GM12878 (cell line): ENCODE results near the gene MIEF1. TPM values are rescaled to one million over a fixed set of nuclear protein-coding genes. Genes with fewer than 3 reads are reported as not detected.

ENCODE experiments used
- ATAC-seq: fragments of 200-7000 bp; cut with Tn5 transposase; 3 replicates; pipeline ENCODE4 v1.9.1; 2020; ENCODE audit warnings: mild to moderate bottlenecking, moderate library complexity
- BruUV-seq: library from RNA; stranded (reverse); fragments of 400-500 nt; replicated peaks from 2 replicates; lab custom pipeline; 2021; lab: Mats Ljungman, UMichigan
- CTCF ChIA-PET: fragments of 300-600 bp; sonication (Branson Sonifier 250); formaldehyde crosslinking; extraction: SDS; loops from one replicate; lab custom pipeline; 2021; ENCODE audit warnings: inconsistent platforms; lab: Yijun Ruan, JAX
- POLR2A ChIA-PET: fragments of 350-600 bp; formaldehyde crosslinking; extraction: SDS; loops from one replicate; lab custom pipeline; 2021; ENCODE audit warnings: inconsistent platforms; lab: Charles Lee
- RAD21 ChIA-PET: fragments of 300-600 bp; sonication (Branson Sonifier 250); formaldehyde crosslinking; loops from one replicate; lab custom pipeline; 2023; ENCODE audit warnings: antibody characterized with exemption; ENCODE audit not compliant: unreplicated experiment; lab: Charles Lee
- SMC1A ChIA-PET: fragments of 300-600 bp; sonication (Branson Sonifier 250); formaldehyde crosslinking; loops from one replicate; lab custom pipeline; 2023; ENCODE audit not compliant: unreplicated experiment, uncharacterized antibody; lab: Charles Lee
- DNase-seq: peaks from one replicate; pipeline ENCODE4 v3.0.0-alpha.2; 2011; ENCODE audit warnings: low read depth, low spot score
- FAIRE-seq: peaks from 3 replicates; lab custom pipeline; 2011; peaks lifted over from hg19 to GRCh38; lab: Jason Lieb, UNC
- H2AFZ ChIP-seq: 2 replicates; pipeline ENCODE4 v1.6.0; 2011; ENCODE audit warnings: low read depth, low read length, control low read depth; ENCODE audit not compliant: control insufficient read depth
- H3K27ac ChIP-seq: 2 replicates; pipeline ENCODE4 v1.5.1; 2011; ENCODE audit warnings: control low read depth; ENCODE audit not compliant: control insufficient read depth, insufficient read depth
- H3K27me3 ChIP-seq, 2 experiments: replicated peaks in 1 of 2; 2 replicates each; pipeline versions ENCODE4 v1.6.0 to v1.6.1; 2011; ENCODE audit warnings: low read length in 1 of 2; ENCODE audit not compliant: control insufficient read depth in 2 of 2, insufficient read depth in 2 of 2
- H3K36me3 ChIP-seq, 2 experiments: 2 replicates each; pipeline ENCODE4 v1.5.1; 2011; ENCODE audit warnings: low read length in 1 of 2; ENCODE audit not compliant: control insufficient read depth in 2 of 2, insufficient read depth in 2 of 2
- H3K4me1 ChIP-seq: 2 replicates; pipeline ENCODE4 v1.6.1; 2011; ENCODE audit warnings: mild to moderate bottlenecking, low read length, moderate library complexity, mixed read lengths; ENCODE audit not compliant: control insufficient read depth, insufficient read depth
- H3K4me2 ChIP-seq: 2 replicates; pipeline ENCODE4 v1.6.0; 2011; ENCODE audit warnings: control low read depth; ENCODE audit not compliant: control insufficient read depth, insufficient read depth
- H3K4me3 ChIP-seq: fragments of 200-600 bp; sonication (generic); 2 replicates; pipeline ENCODE4 v1.5.1; 2016
- H3K79me2 ChIP-seq: 2 replicates; pipeline ENCODE4 v1.6.0; 2011; ENCODE audit warnings: low read length; ENCODE audit not compliant: control insufficient read depth, insufficient read depth
- H3K9ac ChIP-seq: 2 replicates; pipeline ENCODE4 v1.8.0; 2011; ENCODE audit warnings: low read length, control low read depth, mixed read lengths; ENCODE audit not compliant: control insufficient read depth, insufficient read depth
- H3K9me3 ChIP-seq: replicated peaks from 3 replicates; pipeline ENCODE4 v1.5.1; 2011; ENCODE audit warnings: mild to moderate bottlenecking, low read length; ENCODE audit not compliant: control insufficient read depth, insufficient read depth
- H4K20me1 ChIP-seq: 2 replicates; pipeline ENCODE4 v1.6.0; 2011; ENCODE audit not compliant: control insufficient read depth, insufficient read depth
- RAD21 ChIP-seq: IDR thresholded peaks from 2 replicates; pipeline ENCODE4 v1.6.1; 2011; ENCODE audit warnings: mild to moderate bottlenecking, low read depth, low read length, moderate library complexity; ENCODE audit not compliant: insufficient read depth
- SPI1 ChIP-seq: IDR thresholded peaks from 2 replicates; pipeline ENCODE4 v1.6.1; 2011; ENCODE audit warnings: low read depth, mild to moderate bottlenecking, low read length, moderate library complexity, borderline replicate concordance; ENCODE audit not compliant: insufficient read depth
- WGBS: methylation state at CpG from one replicate; pipeline ENCODE4 v1.1.6; 2016; ENCODE audit warnings: low lambda C conversion rate; ENCODE audit not compliant: insufficient replicate concordance, insufficient coverage; ENCODE audit errors: missing lambda C conversion rate; 5-methylcytosine and 5-hydroxymethylcytosine counted together
- in situ Hi-C: fragments of 300-500 bp; cut with MboI; formaldehyde crosslinking; loops from 9 replicates; pipeline ENCODE4 v1.14.3; 2018; ENCODE audit warnings: mixed read lengths
- intact Hi-C: fragments of 100-400 bp; cut with micrococcal nuclease; formaldehyde crosslinking; loops from one replicate; pipeline ENCODE4 v1.14.2; 2022; ENCODE audit not compliant: unreplicated experiment
- polyA plus RNA-seq, 11 experiments: library from polyadenylated mRNA; depleted of rRNA in 4 of 11; unstranded in 6 of 11; stranded (reverse) in 5 of 11; fragments of >200 nt; fragmentation: Nextera tagmentation in 4 of 11; fragmentation: Illumina TruSeq in 1 of 11; extraction: Ambion mirVana in 4 of 11; extraction: Trizol in 1 of 11; gene quantifications; 1 replicate in 1 of 11; 2 replicates in 10 of 11; pipeline versions ENCODE4 v1.2.1 to v1.2.3, GENCODE V29; 2011 to 2016; ENCODE audit warnings: inconsistent platforms in 2 of 11, missing spikeins in 2 of 11, low read depth in 1 of 11
- total RNA-seq, 4 experiments: library from RNA; depleted of rRNA in 3 of 4; stranded (reverse); fragments of >200 nt in 3 of 4; fragmentation: Illumina TruSeq in 1 of 4; extraction: Trizol in 1 of 4; gene quantifications; 2 replicates each; pipeline versions ENCODE4 v1.2.1 to v1.2.3, GENCODE V29; 2013 to 2021
- TF ChIP-seq, protein P1 (sequence below), 3 experiments: IDR thresholded peaks in 2 of 3; conservative IDR thresholded peaks in 1 of 3; 2 replicates each; pipeline ENCODE4 v1.5.1; 2011; ENCODE audit warnings: low read depth in 3 of 3, low read length in 3 of 3, mild to moderate bottlenecking in 3 of 3, control low read depth in 2 of 3, moderate library complexity in 2 of 3, inconsistent platforms in 1 of 3, mixed read lengths in 1 of 3; ENCODE audit not compliant: control insufficient read depth in 2 of 3, insufficient read depth in 1 of 3; ENCODE audit errors: extremely low read depth in 1 of 3
- TF ChIP-seq, protein P2 (sequence below): fragments of 450-650 bp; formaldehyde crosslinking; IDR thresholded peaks from 2 replicates; pipeline ENCODE4 v1.5.0; 2022; ENCODE audit warnings: mild to moderate bottlenecking, missing genetic modification characterization

The MIEF1 gene
- total and polyA plus RNA-seq, 10 of the 15 experiments (the other 5 are each of a cell fraction or from before 2014, with no cell fraction given) = 12.4 to 52.3 (median 29.3) TPM

DNA sequence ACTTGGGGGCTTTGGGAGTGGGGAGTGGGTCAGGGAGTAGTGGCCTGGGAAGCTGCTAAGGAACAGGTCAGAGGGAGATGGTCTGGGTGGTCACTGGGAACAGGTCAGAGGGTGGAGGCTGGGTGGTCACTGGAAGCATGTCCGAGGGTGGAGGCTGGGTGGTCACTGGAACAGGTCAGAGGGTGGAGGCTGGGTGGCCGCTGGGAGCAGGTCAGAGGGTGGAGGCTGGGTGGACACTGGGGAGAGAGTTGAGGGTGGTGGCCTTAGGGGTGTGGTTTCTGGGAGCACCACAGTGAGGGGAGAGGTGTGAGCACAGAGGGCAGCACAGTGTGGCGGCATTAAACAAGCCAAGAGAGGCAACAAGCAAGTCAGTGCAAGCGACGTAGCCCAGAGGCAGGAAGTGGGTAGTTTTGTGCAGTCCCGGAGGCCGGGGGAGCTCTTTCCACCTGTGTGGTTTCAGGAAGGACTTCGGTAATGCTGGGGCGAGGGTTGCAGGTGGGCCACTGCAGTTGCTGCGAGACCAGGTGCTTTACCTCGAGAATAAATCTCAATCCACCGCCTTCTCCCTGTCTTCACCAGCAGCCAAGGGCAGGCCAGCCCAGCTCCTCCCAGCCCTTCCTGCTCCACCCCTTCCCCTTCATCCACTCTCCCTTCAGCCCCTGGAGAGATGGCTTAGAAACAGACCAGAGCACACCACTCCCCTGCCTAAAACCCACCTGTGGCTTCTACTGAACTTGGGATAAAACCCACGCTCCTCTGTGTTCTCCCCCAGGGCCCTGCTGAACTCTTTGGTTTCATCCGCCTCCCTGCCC is 65.3 kb downstream of the MIEF1 start:
- H4K20me1 ChIP-seq = no peaks in the 10 kb centered on the region
- H3K4me1 ChIP-seq = no peaks in the 10 kb centered on the region
- no peaks in the 10 kb centered on the region for H3K9me3 ChIP-seq
- no peak for FAIRE-seq
- no peaks in the 10 kb centered on the region for H3K79me2 ChIP-seq
- TF ChIP-seq RAD21 = peak; percentile 21; the same call in 1 of the 2 replicates
- TF ChIP-seq, protein P1, sequence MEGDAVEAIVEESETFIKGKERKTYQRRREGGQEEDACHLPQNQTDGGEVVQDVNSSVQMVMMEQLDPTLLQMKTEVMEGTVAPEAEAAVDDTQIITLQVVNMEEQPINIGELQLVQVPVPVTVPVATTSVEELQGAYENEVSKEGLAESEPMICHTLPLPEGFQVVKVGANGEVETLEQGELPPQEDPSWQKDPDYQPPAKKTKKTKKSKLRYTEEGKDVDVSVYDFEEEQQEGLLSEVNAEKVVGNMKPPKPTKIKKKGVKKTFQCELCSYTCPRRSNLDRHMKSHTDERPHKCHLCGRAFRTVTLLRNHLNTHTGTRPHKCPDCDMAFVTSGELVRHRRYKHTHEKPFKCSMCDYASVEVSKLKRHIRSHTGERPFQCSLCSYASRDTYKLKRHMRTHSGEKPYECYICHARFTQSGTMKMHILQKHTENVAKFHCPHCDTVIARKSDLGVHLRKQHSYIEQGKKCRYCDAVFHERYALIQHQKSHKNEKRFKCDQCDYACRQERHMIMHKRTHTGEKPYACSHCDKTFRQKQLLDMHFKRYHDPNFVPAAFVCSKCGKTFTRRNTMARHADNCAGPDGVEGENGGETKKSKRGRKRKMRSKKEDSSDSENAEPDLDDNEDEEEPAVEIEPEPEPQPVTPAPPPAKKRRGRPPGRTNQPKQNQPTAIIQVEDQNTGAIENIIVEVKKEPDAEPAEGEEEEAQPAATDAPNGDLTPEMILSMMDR (IDR thresholded peaks at IDR 0.05 in 2 of 3, conservative IDR thresholded peaks at IDR 0.05 in 1 of 3; ENCODE audit: control insufficient read depth in 2 of 3, extremely low read depth in 1 of 3, insufficient read depth in 1 of 3, low read depth in 3 of 3, low read length in 3 of 3) = 0 out of 6 replicates have a peak, but pooled peaks of 1 of the 3 experiments have one; percentile 12
- TF ChIP-seq, protein P2, sequence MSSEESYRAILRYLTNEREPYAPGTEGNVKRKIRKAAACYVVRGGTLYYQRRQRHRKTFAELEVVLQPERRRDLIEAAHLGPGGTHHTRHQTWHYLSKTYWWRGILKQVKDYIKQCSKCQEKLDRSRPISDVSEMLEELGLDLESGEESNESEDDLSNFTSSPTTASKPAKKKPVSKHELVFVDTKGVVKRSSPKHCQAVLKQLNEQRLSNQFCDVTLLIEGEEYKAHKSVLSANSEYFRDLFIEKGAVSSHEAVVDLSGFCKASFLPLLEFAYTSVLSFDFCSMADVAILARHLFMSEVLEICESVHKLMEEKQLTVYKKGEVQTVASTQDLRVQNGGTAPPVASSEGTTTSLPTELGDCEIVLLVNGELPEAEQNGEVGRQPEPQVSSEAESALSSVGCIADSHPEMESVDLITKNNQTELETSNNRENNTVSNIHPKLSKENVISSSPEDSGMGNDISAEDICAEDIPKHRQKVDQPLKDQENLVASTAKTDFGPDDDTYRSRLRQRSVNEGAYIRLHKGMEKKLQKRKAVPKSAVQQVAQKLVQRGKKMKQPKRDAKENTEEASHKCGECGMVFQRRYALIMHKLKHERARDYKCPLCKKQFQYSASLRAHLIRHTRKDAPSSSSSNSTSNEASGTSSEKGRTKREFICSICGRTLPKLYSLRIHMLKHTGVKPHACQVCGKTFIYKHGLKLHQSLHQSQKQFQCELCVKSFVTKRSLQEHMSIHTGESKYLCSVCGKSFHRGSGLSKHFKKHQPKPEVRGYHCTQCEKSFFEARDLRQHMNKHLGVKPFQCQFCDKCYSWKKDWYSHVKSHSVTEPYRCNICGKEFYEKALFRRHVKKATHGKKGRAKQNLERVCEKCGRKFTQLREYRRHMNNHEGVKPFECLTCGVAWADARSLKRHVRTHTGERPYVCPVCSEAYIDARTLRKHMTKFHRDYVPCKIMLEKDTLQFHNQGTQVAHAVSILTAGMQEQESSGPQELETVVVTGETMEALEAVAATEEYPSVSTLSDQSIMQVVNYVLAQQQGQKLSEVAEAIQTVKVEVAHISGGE (CRISPR knock-in tag) = no peak
- peak; percentile 39 for TF ChIP-seq SPI1
- WGBS = 28% methylated on average over 14 of the region's 14 CpGs
- H3K4me3 ChIP-seq = no peak overlapping the region
- DNase-seq = no peak
- ChIA-PET POLR2A (no interaction called here), SMC1A (no interaction called here), CTCF (no interaction called here), RAD21 (no interaction called here)
- intact Hi-C loops (no loop called here), in situ Hi-C loops (no loop called here)
- no peak overlapping the region for H3K27ac ChIP-seq
- H2AFZ ChIP-seq = no peak overlapping the region; the same call in 1 of the 2 replicates
- H3K4me2 ChIP-seq = no peak overlapping the region
- H3K9ac ChIP-seq = no peak overlapping the region
- no TSS peak for BruUV-seq
- no peaks in the 10 kb centered on the region for H3K36me3 ChIP-seq
- H3K27me3 ChIP-seq = no peaks in the 10 kb centered on the region
- ATAC-seq = peak; percentile 70

Other genes with a start within 250 kb of the MIEF1 start
- gene RPL3, start 182.7 kb upstream of the MIEF1 start, total RNA-seq (2014; rRNA removed) = 3,609 and 4,063 TPM in 2 replicates
- gene RPL3, start 182.7 kb upstream of the MIEF1 start, total RNA-seq (2014; rRNA removed; fragmentation: Illumina TruSeq; extraction: Trizol) = 4,008 and 4,055 TPM in 2 replicates
- gene RPL3, start 182.7 kb upstream of the MIEF1 start, total RNA-seq (2021) = 3,311 and 3,339 TPM in 2 replicates
- gene RPL3, start 182.7 kb upstream of the MIEF1 start, polyA plus RNA-seq (2011; rRNA removed) = 2,932 and 3,630 TPM in 2 replicates
- 2,337 and 3,976 TPM in 2 replicates for gene RPL3, start 182.7 kb upstream of the MIEF1 start, polyA plus RNA-seq (2014; fragmentation: Illumina TruSeq; extraction: Trizol)
- 1,000 to 10,000 TPM; 4,597 to 6,791 TPM for gene RPL3, start 182.7 kb upstream of the MIEF1 start, polyA plus RNA-seq (2014; fragmentation: Nextera tagmentation; extraction: Ambion mirVana)
- 4,251 and 4,350 TPM in 2 replicates for gene RPL3, start 182.7 kb upstream of the MIEF1 start, polyA plus RNA-seq (2014; rRNA removed)
- gene RPL3, start 182.7 kb upstream of the MIEF1 start, polyA plus RNA-seq (2016; fragmentation: Nextera tagmentation; extraction: Ambion mirVana) = 1,000 to 10,000 TPM; 1,534 to 1,710 TPM
- gene SYNGR1, start 152.3 kb upstream of the MIEF1 start, total RNA-seq (2014; rRNA removed) = 2.8 and 4.7 TPM in 2 replicates
- 2.0 and 2.5 TPM in 2 replicates for gene SYNGR1, start 152.3 kb upstream of the MIEF1 start, total RNA-seq (2014; rRNA removed; fragmentation: Illumina TruSeq; extraction: Trizol)
- gene SYNGR1, start 152.3 kb upstream of the MIEF1 start, total RNA-seq (2021) = 6.6 and 6.7 TPM in 2 replicates
- 0.33 and 0.87 TPM in 2 replicates for gene SYNGR1, start 152.3 kb upstream of the MIEF1 start, polyA plus RNA-seq (2011; rRNA removed)
- gene SYNGR1, start 152.3 kb upstream of the MIEF1 start, polyA plus RNA-seq (2014; fragmentation: Illumina TruSeq; extraction: Trizol) = 0.84 and 2.4 TPM in 2 replicates
- gene SYNGR1, start 152.3 kb upstream of the MIEF1 start, polyA plus RNA-seq (2014; fragmentation: Nextera tagmentation; extraction: Ambion mirVana) = 1 to 10 TPM; 1.4 to 1.7 TPM
- 8.3 and 9.2 TPM in 2 replicates for gene SYNGR1, start 152.3 kb upstream of the MIEF1 start, polyA plus RNA-seq (2014; rRNA removed)
- gene SYNGR1, start 152.3 kb upstream of the MIEF1 start, polyA plus RNA-seq (2016; fragmentation: Nextera tagmentation; extraction: Ambion mirVana) = 1 to 10 TPM; 5.7 to 6.2 TPM
- 9.0 and 10.6 TPM in 2 replicates for gene TAB1, start 102.5 kb upstream of the MIEF1 start, total RNA-seq (2014; rRNA removed)
- gene TAB1, start 102.5 kb upstream of the MIEF1 start, total RNA-seq (2014; rRNA removed; fragmentation: Illumina TruSeq; extraction: Trizol) = 8.1 and 8.9 TPM in 2 replicates
- gene TAB1, start 102.5 kb upstream of the MIEF1 start, total RNA-seq (2021) = 17.3 and 23.4 TPM in 2 replicates
- gene TAB1, start 102.5 kb upstream of the MIEF1 start, polyA plus RNA-seq (2011; rRNA removed) = 7.0 and 14.8 TPM in 2 replicates
- gene TAB1, start 102.5 kb upstream of the MIEF1 start, polyA plus RNA-seq (2014; fragmentation: Illumina TruSeq; extraction: Trizol) = 3.9 and 8.1 TPM in 2 replicates
- gene TAB1, start 102.5 kb upstream of the MIEF1 start, polyA plus RNA-seq (2014; fragmentation: Nextera tagmentation; extraction: Ambion mirVana) = under 1 TPM; 0.40 to 0.57 TPM
- gene TAB1, start 102.5 kb upstream of the MIEF1 start, polyA plus RNA-seq (2014; rRNA removed) = 14.4 and 16.2 TPM in 2 replicates
- gene TAB1, start 102.5 kb upstream of the MIEF1 start, polyA plus RNA-seq (2016; fragmentation: Nextera tagmentation; extraction: Ambion mirVana) = 10 to 100 TPM; 13.9 to 14.5 TPM
- 11.3 and 12.0 TPM in 2 replicates for gene MGAT3, start 45.3 kb upstream of the MIEF1 start, total RNA-seq (2014; rRNA removed)
- gene MGAT3, start 45.3 kb upstream of the MIEF1 start, total RNA-seq (2014; rRNA removed; fragmentation: Illumina TruSeq; extraction: Trizol) = 11.8 and 12.5 TPM in 2 replicates
- gene MGAT3, start 45.3 kb upstream of the MIEF1 start, total RNA-seq (2021) = 38.5 and 40.2 TPM in 2 replicates
- 9.5 and 16.9 TPM in 2 replicates for gene MGAT3, start 45.3 kb upstream of the MIEF1 start, polyA plus RNA-seq (2011; rRNA removed)
- 5.8 and 12.1 TPM in 2 replicates for gene MGAT3, start 45.3 kb upstream of the MIEF1 start, polyA plus RNA-seq (2014; fragmentation: Illumina TruSeq; extraction: Trizol)
- gene MGAT3, start 45.3 kb upstream of the MIEF1 start, polyA plus RNA-seq (2014; fragmentation: Nextera tagmentation; extraction: Ambion mirVana) = 1 to 10 TPM in 1 of 2 experiments, under 1 TPM in 1; 0.32 to 1.1 TPM
- 23.5 and 25.6 TPM in 2 replicates for gene MGAT3, start 45.3 kb upstream of the MIEF1 start, polyA plus RNA-seq (2014; rRNA removed)
- 1 to 10 TPM; 8.3 to 8.4 TPM for gene MGAT3, start 45.3 kb upstream of the MIEF1 start, polyA plus RNA-seq (2016; fragmentation: Nextera tagmentation; extraction: Ambion mirVana)
- 308 and 320 TPM in 2 replicates for gene ATF4, start 18.3 kb downstream of the MIEF1 start, total RNA-seq (2014; rRNA removed)
- gene ATF4, start 18.3 kb downstream of the MIEF1 start, total RNA-seq (2014; rRNA removed; fragmentation: Illumina TruSeq; extraction: Trizol) = 340 and 355 TPM in 2 replicates
- gene ATF4, start 18.3 kb downstream of the MIEF1 start, total RNA-seq (2021) = 326 and 331 TPM in 2 replicates
- 566 and 603 TPM in 2 replicates for gene ATF4, start 18.3 kb downstream of the MIEF1 start, polyA plus RNA-seq (2011; rRNA removed)
- 520 and 576 TPM in 2 replicates for gene ATF4, start 18.3 kb downstream of the MIEF1 start, polyA plus RNA-seq (2014; fragmentation: Illumina TruSeq; extraction: Trizol)
- gene ATF4, start 18.3 kb downstream of the MIEF1 start, polyA plus RNA-seq (2014; fragmentation: Nextera tagmentation; extraction: Ambion mirVana) = 100 to 1,000 TPM in 1 of 2 experiments, 10 to 100 TPM in 1; 88.3 to 187 TPM
- 508 and 605 TPM in 2 replicates for gene ATF4, start 18.3 kb downstream of the MIEF1 start, polyA plus RNA-seq (2014; rRNA removed)
- gene ATF4, start 18.3 kb downstream of the MIEF1 start, polyA plus RNA-seq (2016; fragmentation: Nextera tagmentation; extraction: Ambion mirVana) = 100 to 1,000 TPM; 165 to 178 TPM
- 106 and 132 TPM in 2 replicates for gene RPS19BP1, start 30.5 kb downstream of the MIEF1 start, total RNA-seq (2014; rRNA removed)
- gene RPS19BP1, start 30.5 kb downstream of the MIEF1 start, total RNA-seq (2014; rRNA removed; fragmentation: Illumina TruSeq; extraction: Trizol) = 36.6 and 47.5 TPM in 2 replicates
- gene RPS19BP1, start 30.5 kb downstream of the MIEF1 start, total RNA-seq (2021) = 83.6 and 85.7 TPM in 2 replicates
- gene RPS19BP1, start 30.5 kb downstream of the MIEF1 start, polyA plus RNA-seq (2011; rRNA removed) = 48.1 and 71.5 TPM in 2 replicates
- 8.8 and 20.3 TPM in 2 replicates for gene RPS19BP1, start 30.5 kb downstream of the MIEF1 start, polyA plus RNA-seq (2014; fragmentation: Illumina TruSeq; extraction: Trizol)
- 10 to 100 TPM in 1 of 2 experiments, 1 to 10 TPM in 1; 2.7 to 14.3 TPM for gene RPS19BP1, start 30.5 kb downstream of the MIEF1 start, polyA plus RNA-seq (2014; fragmentation: Nextera tagmentation; extraction: Ambion mirVana)
- 146 and 170 TPM in 2 replicates for gene RPS19BP1, start 30.5 kb downstream of the MIEF1 start, polyA plus RNA-seq (2014; rRNA removed)
- gene RPS19BP1, start 30.5 kb downstream of the MIEF1 start, polyA plus RNA-seq (2016; fragmentation: Nextera tagmentation; extraction: Ambion mirVana) = 100 to 1,000 TPM; 178 to 206 TPM
- gene CACNA1I, start 68.5 kb downstream of the MIEF1 start, total RNA-seq (2014; rRNA removed) = not detected in 2 replicates
- gene CACNA1I, start 68.5 kb downstream of the MIEF1 start, total RNA-seq (2014; rRNA removed; fragmentation: Illumina TruSeq; extraction: Trizol) = not detected in 2 replicates
- 0.03 TPM in 2 replicates for gene CACNA1I, start 68.5 kb downstream of the MIEF1 start, total RNA-seq (2021)
- gene CACNA1I, start 68.5 kb downstream of the MIEF1 start, polyA plus RNA-seq (2011; rRNA removed) = 0.01 TPM in 1 of 2 replicates, not detected in the other
- not detected in 2 replicates for gene CACNA1I, start 68.5 kb downstream of the MIEF1 start, polyA plus RNA-seq (2014; fragmentation: Illumina TruSeq; extraction: Trizol)
- not detected for gene CACNA1I, start 68.5 kb downstream of the MIEF1 start, polyA plus RNA-seq (2014; fragmentation: Nextera tagmentation; extraction: Ambion mirVana)
- gene CACNA1I, start 68.5 kb downstream of the MIEF1 start, polyA plus RNA-seq (2014; rRNA removed) = not detected in 2 replicates
- not detected for gene CACNA1I, start 68.5 kb downstream of the MIEF1 start, polyA plus RNA-seq (2016; fragmentation: Nextera tagmentation; extraction: Ambion mirVana)